H9 (cell line): ENCODE measurements around the gene DHRS1. TPM values are rescaled to one million over a fixed set of nuclear protein-coding genes. Genes with fewer than 3 reads are reported as not detected.
A peak's percentile ranks its signal among the peaks of the same experiment; 100 is the strongest.

Experiments
- DNase-seq: peaks from one replicate; pipeline ENCODE4 v3.0.0-alpha.2; 2017
- H2AFZ ChIP-seq: one replicate; pipeline ENCODE4 v1.6.1; 2013; ENCODE audit warnings: mild to moderate bottlenecking, low read length, control low read depth, moderate library complexity
- H2AK5ac ChIP-seq: 2 replicates; pipeline ENCODE4 v1.6.1; 2013; ENCODE audit warnings: low read length, control low read depth, mixed read lengths; ENCODE audit not compliant: insufficient read length
- H2BK120ac ChIP-seq: one replicate; pipeline ENCODE4 v1.6.1; 2013; ENCODE audit warnings: low read depth, mild to moderate bottlenecking, low read length, control low read depth, inconsistent platforms; ENCODE audit not compliant: poor library complexity, severe bottlenecking
- H2BK12ac ChIP-seq: 2 replicates; pipeline ENCODE4 v1.6.1; 2013; ENCODE audit warnings: low read length, control low read depth, mixed read lengths, low read depth; ENCODE audit not compliant: insufficient read length
- H2BK15ac ChIP-seq: 2 replicates; pipeline ENCODE4 v1.6.1; 2013; ENCODE audit warnings: low read depth, low read length, control low read depth
- H2BK20ac ChIP-seq: one replicate; pipeline ENCODE4 v1.6.1; 2013; ENCODE audit warnings: low read depth, mild to moderate bottlenecking, low read length, control low read depth, inconsistent platforms; ENCODE audit not compliant: poor library complexity, severe bottlenecking
- H2BK5ac ChIP-seq: 2 replicates; pipeline ENCODE4 v1.6.1; 2013; ENCODE audit warnings: low read length, control low read depth, mixed read lengths; ENCODE audit not compliant: insufficient read length
- H3K14ac ChIP-seq: 2 replicates; pipeline ENCODE4 v1.6.1; 2013; ENCODE audit warnings: low read length, control low read depth; ENCODE audit not compliant: insufficient read depth
- H3K18ac ChIP-seq: 2 replicates; pipeline ENCODE4 v1.6.1; 2013; ENCODE audit warnings: low read depth, mild to moderate bottlenecking, mixed read lengths, low read length, control low read depth; ENCODE audit not compliant: insufficient read length
- H3K23ac ChIP-seq: 2 replicates; pipeline ENCODE4 v1.6.1; 2013; ENCODE audit warnings: low read length, control low read depth, mixed read lengths, low read depth; ENCODE audit not compliant: insufficient read length
- H3K23me2 ChIP-seq: 2 replicates; pipeline ENCODE4 v1.6.1; 2013; ENCODE audit warnings: low read depth, mild to moderate bottlenecking, mixed read lengths, low read length, control low read depth; ENCODE audit not compliant: insufficient read length, poor library complexity, severe bottlenecking
- H3K27ac ChIP-seq: 2 replicates; pipeline ENCODE4 v1.5.1; 2013; ENCODE audit warnings: low read length, control low read depth, mixed read lengths, low read depth; ENCODE audit not compliant: insufficient read length
- H3K27me3 ChIP-seq: 2 replicates; pipeline ENCODE4 v1.6.1; 2013; ENCODE audit warnings: low read length, control low read depth, inconsistent platforms; ENCODE audit not compliant: insufficient read depth
- H3K4ac ChIP-seq: 2 replicates; pipeline ENCODE4 v1.6.1; 2013; ENCODE audit warnings: low read depth, mild to moderate bottlenecking, control low read depth, inconsistent platforms, low read length, moderate library complexity
- H3K4me1 ChIP-seq: 2 replicates; pipeline ENCODE4 v1.6.1; 2013; ENCODE audit warnings: low read length, control low read depth, inconsistent platforms; ENCODE audit not compliant: insufficient read depth
- H3K4me2 ChIP-seq: 2 replicates; pipeline ENCODE4 v1.6.1; 2013; ENCODE audit warnings: low read length, control low read depth, mixed read lengths; ENCODE audit not compliant: insufficient read length, insufficient read depth
- H3K56ac ChIP-seq: 2 replicates; pipeline ENCODE4 v1.6.1; 2013; ENCODE audit warnings: low read depth, mild to moderate bottlenecking, mixed read lengths, low read length, control low read depth; ENCODE audit not compliant: insufficient read length
- H3K79me1 ChIP-seq: 2 replicates; pipeline ENCODE4 v1.6.1; 2013; ENCODE audit warnings: low read depth, mild to moderate bottlenecking, moderate library complexity, low read length, control low read depth, inconsistent platforms; ENCODE audit not compliant: insufficient read depth, poor library complexity, severe bottlenecking
- H3K79me2 ChIP-seq: 2 replicates; pipeline ENCODE4 v1.6.1; 2013; ENCODE audit warnings: low read length, control low read depth, inconsistent platforms; ENCODE audit not compliant: insufficient read depth
- H3K9ac ChIP-seq: 2 replicates; pipeline ENCODE4 v1.6.1; 2013; ENCODE audit warnings: low read length, control low read depth, mixed read lengths; ENCODE audit not compliant: insufficient read length; ENCODE audit errors: extremely low read depth
- H3K9me3 ChIP-seq: one replicate; pipeline ENCODE4 v1.6.1; 2013; ENCODE audit warnings: low read depth, low read length, inconsistent platforms; ENCODE audit not compliant: control insufficient read depth
- H3T11ph ChIP-seq: one replicate; pipeline ENCODE4 v1.6.1; 2013; ENCODE audit warnings: mild to moderate bottlenecking, low read length, control low read depth, inconsistent platforms
- H4K20me1 ChIP-seq: one replicate; pipeline ENCODE4 v1.6.1; 2013; ENCODE audit not compliant: control insufficient read depth, insufficient read length, insufficient read depth
- H4K5ac ChIP-seq: 2 replicates; pipeline ENCODE4 v1.6.1; 2013; ENCODE audit warnings: low read depth, mild to moderate bottlenecking, mixed read lengths, low read length, control low read depth; ENCODE audit not compliant: insufficient read length
- H4K8ac ChIP-seq: replicated peaks from 2 replicates; pipeline ENCODE4 v1.6.1; 2013; ENCODE audit warnings: low read length, control low read depth, mixed read lengths, low read depth; ENCODE audit not compliant: insufficient read length
- H4K91ac ChIP-seq: 2 replicates; pipeline ENCODE4 v1.6.1; 2013; ENCODE audit warnings: low read depth, mild to moderate bottlenecking, moderate library complexity, mixed read lengths, low read length, control low read depth; ENCODE audit not compliant: insufficient read length
- H3K27ac Mint-ChIP-seq, 3 experiments: 2 replicates in 2 of 3; 3 replicates in 1 of 3; pipeline ENCODE4 v1.8.0; 2020 to 2021; ENCODE audit warnings: mixed read lengths in 3 of 3, mild to moderate bottlenecking in 1 of 3, moderate library complexity in 1 of 3
- H3K27me3 Mint-ChIP-seq: 2 replicates; pipeline ENCODE4 v1.8.0; 2021; ENCODE audit warnings: low read depth, mild to moderate bottlenecking, moderate library complexity, mixed read lengths
- H3K36me3 Mint-ChIP-seq, 3 experiments: 2 replicates in 2 of 3; 3 replicates in 1 of 3; pipeline ENCODE4 v1.8.0; 2020 to 2021; ENCODE audit warnings: low read depth in 3 of 3, mixed read lengths in 3 of 3; ENCODE audit not compliant: insufficient read depth in 1 of 3
- H3K4me1 Mint-ChIP-seq, 2 experiments: 2 replicates each; pipeline ENCODE4 v1.8.0; 2020; ENCODE audit warnings: mixed read lengths in 2 of 2
- H3K4me3 Mint-ChIP-seq, 2 experiments: 2 replicates in 1 of 2; 3 replicates in 1 of 2; pipeline ENCODE4 v1.8.0; 2020 to 2021; ENCODE audit warnings: mild to moderate bottlenecking in 2 of 2, mixed read lengths in 2 of 2, moderate library complexity in 1 of 2
- H3K9me3 Mint-ChIP-seq, 2 experiments: 2 replicates in 1 of 2; 3 replicates in 1 of 2; pipeline ENCODE4 v1.8.0; 2020; ENCODE audit warnings: mild to moderate bottlenecking in 2 of 2, mixed read lengths in 2 of 2, moderate library complexity in 1 of 2
- WGBS: extraction: QIAGEN DNeasy Blood & Tissue Kit; methylation state at CpG from one replicate; pipeline ENCODE4 v1.1.7; 2013; ENCODE audit warnings: missing lambda C conversion rate, low lambda C conversion rate, mixed read lengths; ENCODE audit not compliant: insufficient read length; ENCODE audit errors: extremely low coverage; 5-methylcytosine and 5-hydroxymethylcytosine counted together
- total RNA-seq: library from RNA; stranded (reverse); gene quantifications from 2 replicates; pipeline ENCODE4 v1.2.1, GENCODE V29; 2021
- TF ChIP-seq, protein P1 (sequence below): fragments of 200-600 bp; sonication (generic); conservative IDR thresholded peaks from 3 replicates; pipeline ENCODE4 v1.8.0; 2021; ENCODE audit warnings: antibody characterized with exemption, mild to moderate bottlenecking

Gene DHRS1
- total RNA-seq, 1 experiment from 2014 or later: 19.1 TPM

DNA sequence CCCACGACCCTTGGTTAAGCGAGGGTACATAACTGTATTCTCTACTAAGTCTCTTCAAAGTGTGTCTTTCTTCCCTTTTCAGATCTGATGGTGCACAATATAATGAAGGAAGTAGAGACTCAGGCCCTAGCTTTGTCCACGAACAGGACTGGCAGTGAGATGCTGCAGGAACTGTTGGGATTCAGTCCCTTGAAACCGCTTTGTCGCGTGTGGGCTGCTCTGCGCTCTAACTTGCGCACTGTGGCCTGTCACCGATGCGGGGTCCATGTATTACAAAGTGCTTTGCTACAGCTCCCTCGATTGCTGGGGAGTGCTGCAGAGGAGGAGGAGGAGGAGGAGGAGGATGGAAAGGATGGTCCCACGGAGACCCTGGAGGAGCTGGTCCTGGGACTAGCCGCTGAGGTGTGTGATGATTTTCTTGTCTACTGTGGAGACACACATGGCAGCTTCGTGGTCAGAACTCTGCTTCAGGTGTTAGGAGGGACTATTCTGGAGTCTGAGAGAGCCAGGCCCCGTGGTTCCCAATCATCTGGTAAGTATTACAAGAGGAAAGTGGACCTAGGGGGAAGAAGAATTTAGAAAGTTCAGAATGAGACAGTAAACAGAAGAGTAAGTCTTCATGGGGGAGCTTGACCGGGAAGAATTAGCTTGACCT lies 873 bp upstream of the DHRS1 start:
- no peak overlapping the region for H2BK5ac ChIP-seq
- no peak overlapping the region for H4K91ac ChIP-seq
- Mint-ChIP-seq H3K4me3 (peak overlapping the region; percentile 91 to 93), H3K36me3 (peaks cover 31 to 59% (median 56%) of the 10 kb centered on the region in 3 experiments), H3K27ac (peak overlapping the region in 2 of 3 experiments; percentile 83 to 97; a peak in 3 of 7 replicates), H3K9me3 (no peaks in the 10 kb centered on the region; a peak in 1 of 5 replicates), H3K27me3 (no peaks in the 10 kb centered on the region; the same call in 1 of the 2 replicates), H3K4me1 (peaks cover 21 to 22% of the 10 kb centered on the region in 2 experiments)
- DNase-seq: no peak
- no peak overlapping the region for H3K56ac ChIP-seq
- H3K9me3 ChIP-seq: no peaks in the 10 kb centered on the region
- H2AK5ac ChIP-seq: no peak overlapping the region
- no peak overlapping the region for H3K4ac ChIP-seq
- no peak overlapping the region for H2BK15ac ChIP-seq
- H3K18ac ChIP-seq: no peak overlapping the region
- H2BK20ac ChIP-seq: no peak overlapping the region
- peak overlapping the region; percentile 76 for H3K9ac ChIP-seq
- H3K23me2 ChIP-seq: peaks cover 11% of the 10 kb centered on the region
- no peak overlapping the region for H3K23ac ChIP-seq
- H3K79me1 ChIP-seq: peaks cover 3% of the 10 kb centered on the region
- H2AFZ ChIP-seq: no peak overlapping the region
- H4K5ac ChIP-seq: no peak overlapping the region
- TF ChIP-seq, protein P1, sequence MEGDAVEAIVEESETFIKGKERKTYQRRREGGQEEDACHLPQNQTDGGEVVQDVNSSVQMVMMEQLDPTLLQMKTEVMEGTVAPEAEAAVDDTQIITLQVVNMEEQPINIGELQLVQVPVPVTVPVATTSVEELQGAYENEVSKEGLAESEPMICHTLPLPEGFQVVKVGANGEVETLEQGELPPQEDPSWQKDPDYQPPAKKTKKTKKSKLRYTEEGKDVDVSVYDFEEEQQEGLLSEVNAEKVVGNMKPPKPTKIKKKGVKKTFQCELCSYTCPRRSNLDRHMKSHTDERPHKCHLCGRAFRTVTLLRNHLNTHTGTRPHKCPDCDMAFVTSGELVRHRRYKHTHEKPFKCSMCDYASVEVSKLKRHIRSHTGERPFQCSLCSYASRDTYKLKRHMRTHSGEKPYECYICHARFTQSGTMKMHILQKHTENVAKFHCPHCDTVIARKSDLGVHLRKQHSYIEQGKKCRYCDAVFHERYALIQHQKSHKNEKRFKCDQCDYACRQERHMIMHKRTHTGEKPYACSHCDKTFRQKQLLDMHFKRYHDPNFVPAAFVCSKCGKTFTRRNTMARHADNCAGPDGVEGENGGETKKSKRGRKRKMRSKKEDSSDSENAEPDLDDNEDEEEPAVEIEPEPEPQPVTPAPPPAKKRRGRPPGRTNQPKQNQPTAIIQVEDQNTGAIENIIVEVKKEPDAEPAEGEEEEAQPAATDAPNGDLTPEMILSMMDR: no peak
- no peaks in the 10 kb centered on the region for H4K20me1 ChIP-seq
- no peak overlapping the region for H3K27ac ChIP-seq
- no peak overlapping the region for H3K14ac ChIP-seq
- no peaks in the 10 kb centered on the region for H3K27me3 ChIP-seq
- no CpG with 5 or more reads among the region's 16 CpGs for WGBS
- no peak overlapping the region for H3T11ph ChIP-seq
- peak overlapping the region; percentile 100 for H3K4me2 ChIP-seq
- peaks cover 4% of the 10 kb centered on the region; the same call in 1 of the 2 replicates for H3K4me1 ChIP-seq
- H4K8ac ChIP-seq: no peak overlapping the region
- H2BK120ac ChIP-seq: no peak overlapping the region
- peaks cover 4% of the 10 kb centered on the region; the same call in 1 of the 2 replicates for H3K79me2 ChIP-seq
- H2BK12ac ChIP-seq: no peak overlapping the region
